ENCODE measurements around the gene IL18. TPM values are rescaled to one million over a fixed set of nuclear protein-coding genes. Genes with fewer than 3 reads are reported as not detected.

The IL18 gene
- total and polyA plus RNA-seq, 2 of the 8 experiments (the other 6 are each of a cell fraction or from before 2014, with no cell fraction given) = 0.29 to 0.84 TPM

- Histone ChIP-seq H2AFZ (ENCODE audit: low read length) (no peak overlapping the region), H3K9ac (replicated peaks in 1 of 4; ENCODE audit: extremely low read depth in 1 of 4, low read depth in 3 of 4, low read length in 3 of 4) (no peak overlapping the region), H3K18ac (ENCODE audit: extremely low read depth, low read length) (no peak overlapping the region), H2BK5ac (ENCODE audit: low read depth, low read length) (no peak overlapping the region), H3K36me3 (ENCODE audit: control insufficient read depth in 2 of 4, insufficient read depth in 4 of 4, low read length in 3 of 4) (peaks cover 0 to 23% (median 9%) of the 10 kb centered on the region in 4 experiments; a peak in 3 of 8 replicates), H4K20me1 (replicated peaks in 1 of 2; ENCODE audit: control insufficient read depth in 1 of 2, insufficient read depth in 2 of 2, low read length in 2 of 2) (peaks cover 0 to 2% of the 10 kb centered on the region in 2 experiments), H3K56ac (replicated peaks; ENCODE audit: insufficient read length, low read depth, low read length) (no peak overlapping the region), H4K8ac (ENCODE audit: extremely low read depth, insufficient read depth, low read length) (no peak overlapping the region), H3K79me1 (ENCODE audit: low read depth, low read length) (no peaks in the 10 kb centered on the region), H3K4me3 (ENCODE audit: extremely low read depth in 1 of 4, insufficient read depth in 2 of 4, low read depth in 3 of 4, low read length in 4 of 4) (no peak overlapping the region), H3K79me2 (ENCODE audit: control insufficient read depth in 1 of 2, insufficient read depth in 2 of 2, low read length in 2 of 2) (no peaks in the 10 kb centered on the region), H3K14ac (ENCODE audit: insufficient read length) (no peak overlapping the region), H3K23me2 (ENCODE audit: low read depth, low read length) (no peaks in the 10 kb centered on the region), H3K27me3 (replicated peaks in 1 of 4; ENCODE audit: control insufficient read depth in 3 of 4, extremely low read depth in 1 of 4, insufficient read depth in 3 of 4, low read length in 3 of 4) (no peaks in the 10 kb centered on the region), H3K4me1 (replicated peaks in 1 of 4; ENCODE audit: control insufficient read depth in 3 of 4, insufficient read depth in 4 of 4, low read length in 3 of 4) (no peaks in the 10 kb centered on the region), H3K23ac (ENCODE audit: insufficient read length) (no peak overlapping the region), H4K91ac (replicated peaks; ENCODE audit: insufficient read length, low read length) (no peak overlapping the region), H2BK120ac (replicated peaks; ENCODE audit: low read depth, low read length) (no peak overlapping the region), H3K9me3 (ENCODE audit: insufficient read depth in 2 of 2, low read depth in 1 of 2, low read length in 1 of 2) (no peaks in the 10 kb centered on the region), H2BK20ac (ENCODE audit: low read length) (no peak overlapping the region), H4K5ac (ENCODE audit: insufficient read length, low read depth, low read length) (no peak overlapping the region), H2BK15ac (ENCODE audit: low read length) (no peak overlapping the region), H2AK5ac (ENCODE audit: low read depth, low read length) (no peak overlapping the region), H3K4me2 (ENCODE audit: insufficient read depth in 1 of 2, low read depth in 2 of 2, low read length in 2 of 2) (no peak overlapping the region), H2BK12ac (ENCODE audit: low read depth, low read length) (no peak overlapping the region), H3K4ac (replicated peaks; ENCODE audit: insufficient read length, low read depth, low read length) (no peak overlapping the region), H3K27ac (ENCODE audit: low read depth, low read length) (no peak overlapping the region)
- 92% methylated on average over 11 of the region's 11 CpGs; no CpG with 5 or more reads in 1 of the 2 experiments for WGBS, 2 experiments (ENCODE audit: extremely low coverage in 1 of 2, insufficient coverage in 1 of 2, insufficient read length in 1 of 2, insufficient replicate concordance in 2 of 2, low coverage in 1 of 2, low lambda C conversion rate in 2 of 2, missing lambda C conversion rate in 1 of 2)
- CTCF ChIA-PET (ENCODE audit: partially characterized antibody) = interaction anchor here (0.6 to 12.8 kb wide), 6 partner anchors 8 to 280 kb away, joined by 3 to 104 read pairs (median 3); no protein-coding TSS in a partner anchor
- DNase-seq (ENCODE audit: low read depth in 1 of 2, low spot score in 2 of 2) = no peak
- POLR2A ChIA-PET (ENCODE audit: partially characterized antibody) = interaction anchor here (1.2 to 2.4 kb wide), 2 partner anchors 9 to 11 kb away, joined by 3 to 6 read pairs; no protein-coding TSS in a partner anchor
- no peak for FAIRE-seq
- TF ChIP-seq MAX (IDR thresholded peaks at IDR 0.05) (no peak), TCF12 (IDR thresholded peaks at IDR 0.05; ENCODE audit: low read depth, low read length) (no peak), KDM5A (IDR thresholded peaks at IDR 0.05; ENCODE audit: low read length) (no peak), SRF (IDR thresholded peaks at IDR 0.05; ENCODE audit: low read depth, low read length) (no peak), CBX8 (IDR thresholded peaks at IDR 0.05; ENCODE audit: borderline replicate concordance, low read depth, low read length) (no peak), SIRT6 (IDR thresholded peaks at IDR 0.05; ENCODE audit: low read length) (no peak), HDAC2 (IDR thresholded peaks at IDR 0.05; ENCODE audit: borderline replicate concordance in 1 of 2, low read depth in 2 of 2, low read length in 2 of 2) (no peak), SP2 (IDR thresholded peaks at IDR 0.05; ENCODE audit: low read length) (no peak), CEBPB (IDR thresholded peaks at IDR 0.05; ENCODE audit: low read depth, low read length) (no peak), CTCF (IDR thresholded peaks at IDR 0.05; ENCODE audit: control extremely low read depth in 1 of 3, insufficient read depth in 1 of 3, low read depth in 1 of 3, low read length in 3 of 3) (no peak)
Measured at GRCh38 chr11:112097734-112098528, 66.0 kb downstream of the IL18 start.

All from H1 (cell line).